HG03565 (cell line): ENCODE measurements around the gene ADAMTSL2.

ENCODE experiments used
- ATAC-seq: cut with Tn5 transposase; IDR thresholded peaks from one replicate; pipeline ENCODE4 v1.9.1; 2021; ENCODE audit warnings: mild to moderate bottlenecking, moderate library complexity; ENCODE audit not compliant: unreplicated experiment

ADAMTSL2 gene

DNA sequence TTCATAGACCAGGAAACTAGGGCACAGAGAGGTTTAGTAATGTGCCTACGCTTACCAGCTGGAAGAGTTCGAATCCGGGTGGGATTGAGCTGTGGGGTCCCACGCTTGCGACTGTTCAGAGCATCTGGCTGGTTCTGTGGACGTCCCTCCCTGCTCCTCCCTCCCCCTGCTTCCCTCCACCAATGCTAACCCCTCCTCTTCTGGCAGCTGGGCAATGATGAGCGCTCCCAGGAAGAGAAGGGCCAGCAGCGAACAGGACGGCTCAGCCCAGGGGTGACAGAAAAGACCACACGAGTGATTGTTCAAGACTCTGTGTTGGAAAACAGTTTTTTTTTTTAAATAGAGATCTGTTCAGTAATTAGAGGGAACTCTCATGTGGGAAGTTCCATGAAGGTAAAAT is 67.8 kb downstream of the ADAMTSL2 start:
- ATAC-seq: no peak

- ATAC-seq: no peak
These were observed 68.8 kb downstream of the ADAMTSL2 start for GRCh38 chr9:133603135-133603927.

- no peak for ATAC-seq
These were observed 69.7 kb downstream of the ADAMTSL2 start for GRCh38 chr9:133604214-133604613.

- ATAC-seq: no peak
These were observed 70.4 kb downstream of the ADAMTSL2 start for GRCh38 chr9:133604856-133605255.

GRCh38 chr9:133605446-133605845 is 70.9 kb downstream of the ADAMTSL2 start:
- no peak for ATAC-seq

DNA sequence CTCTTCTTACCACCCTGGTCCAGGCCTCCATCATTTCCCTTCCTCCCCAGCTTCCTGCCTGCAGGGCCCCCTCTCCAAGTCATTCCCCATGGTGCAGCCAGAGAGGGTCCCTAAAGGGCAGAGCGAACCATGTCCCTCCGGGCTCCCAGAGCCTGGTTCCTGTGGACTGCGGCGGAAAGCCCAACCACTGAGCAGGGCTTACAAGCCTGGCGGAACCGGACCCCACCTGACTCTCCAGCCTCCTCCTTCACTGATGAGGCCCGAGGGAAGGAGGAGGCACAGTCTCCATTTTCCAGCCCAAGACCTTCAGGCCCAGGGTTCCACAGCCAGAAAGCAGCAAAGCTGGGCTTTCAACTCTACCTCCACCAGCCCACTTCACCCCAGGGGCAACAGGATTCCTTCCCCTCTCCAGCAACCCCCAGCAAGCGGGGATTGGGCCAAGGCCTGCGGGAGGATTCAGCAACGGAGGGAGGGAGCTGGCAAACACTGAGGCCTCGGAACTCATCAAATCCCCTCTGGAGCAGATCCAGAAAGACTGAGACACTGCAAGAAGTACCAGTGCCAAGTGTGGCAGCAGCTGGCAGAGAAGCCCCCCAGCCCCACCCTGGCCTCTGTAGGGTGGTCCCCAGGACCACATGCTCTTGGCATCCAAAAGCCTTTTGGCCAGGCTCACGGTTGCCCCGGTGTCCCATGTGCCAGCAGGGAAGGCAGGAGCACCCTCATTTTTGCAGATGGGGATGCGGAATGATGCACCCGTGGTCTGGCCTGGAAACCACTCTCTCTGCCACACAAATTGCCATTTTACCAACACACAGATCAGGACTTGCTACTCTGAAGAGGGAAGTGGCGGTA is 71.6 kb downstream of the ADAMTSL2 start:
- no peak for ATAC-seq

- ATAC-seq: no peak
These were observed 72.2 kb downstream of the ADAMTSL2 start for GRCh38 chr9:133606708-133607025.

GRCh38 chr9:133607381-133607780 is 72.9 kb downstream of the ADAMTSL2 start:
- ATAC-seq: no peak

GRCh38 chr9:133607976-133608375 is 73.5 kb downstream of the ADAMTSL2 start:
- ATAC-seq: no peak

- no peak for ATAC-seq
These were observed 73.9 kb downstream of the ADAMTSL2 start for GRCh38 chr9:133608382-133608781.

DNA sequence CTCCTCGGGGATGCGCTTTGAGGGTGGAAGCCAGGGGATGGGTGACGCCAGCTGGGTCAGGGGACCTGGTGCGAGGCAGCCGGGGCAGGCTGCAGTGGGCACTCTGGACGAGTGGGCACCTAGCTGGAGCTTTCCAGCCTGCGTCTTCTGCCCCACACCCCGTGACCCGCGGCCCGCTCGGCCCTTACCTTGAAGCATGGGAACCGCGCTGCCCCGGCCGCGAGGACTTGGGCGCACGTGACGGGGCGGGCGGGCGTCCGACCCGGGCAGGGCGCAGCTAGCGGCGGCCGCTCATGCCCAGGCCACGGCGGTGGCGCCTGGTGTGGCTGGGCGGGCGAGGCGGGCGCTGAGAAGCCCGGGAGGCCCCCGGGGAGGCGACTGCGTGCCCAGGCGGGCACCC is 74.4 kb downstream of the ADAMTSL2 start:
- ATAC-seq: no peak

GRCh38 chr9:133609311-133610098 is 75.0 kb downstream of the ADAMTSL2 start, which contains the start of gene FAM163B:
TSS of gene FAM163B (minus strand) at chr9:133609389. CDS start at chr9:133580223, 29,166 bp downstream.
- ATAC-seq: no peak

GRCh38 chr9:133610845-133611244 is 76.3 kb downstream of the ADAMTSL2 start:
- ATAC-seq: no peak

DNA sequence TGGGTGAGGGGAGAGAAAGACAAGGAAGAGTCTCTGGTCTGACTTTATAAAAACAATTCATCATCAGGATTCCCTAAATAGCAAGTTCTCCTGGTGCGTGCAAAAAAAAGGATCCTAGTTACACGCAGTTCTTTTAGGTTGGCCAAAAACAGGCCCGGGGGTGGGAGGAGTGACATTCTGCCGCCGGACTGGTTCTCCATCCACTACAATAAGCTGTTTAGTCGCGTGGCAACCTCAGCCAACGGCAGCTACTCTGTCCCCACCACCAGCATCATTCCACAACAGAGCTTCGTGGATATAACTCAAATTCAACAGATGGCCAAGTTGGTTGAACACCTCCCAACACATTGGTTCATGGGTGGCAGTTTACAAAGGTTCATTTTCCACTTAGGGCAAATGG is 77.5 kb downstream of the ADAMTSL2 start:
- no peak for ATAC-seq

GRCh38 chr9:133612816-133613215 is 78.3 kb downstream of the ADAMTSL2 start:
- ATAC-seq: no peak

GRCh38 chr9:133613432-133613831 is 78.9 kb downstream of the ADAMTSL2 start:
- ATAC-seq: no peak

DNA sequence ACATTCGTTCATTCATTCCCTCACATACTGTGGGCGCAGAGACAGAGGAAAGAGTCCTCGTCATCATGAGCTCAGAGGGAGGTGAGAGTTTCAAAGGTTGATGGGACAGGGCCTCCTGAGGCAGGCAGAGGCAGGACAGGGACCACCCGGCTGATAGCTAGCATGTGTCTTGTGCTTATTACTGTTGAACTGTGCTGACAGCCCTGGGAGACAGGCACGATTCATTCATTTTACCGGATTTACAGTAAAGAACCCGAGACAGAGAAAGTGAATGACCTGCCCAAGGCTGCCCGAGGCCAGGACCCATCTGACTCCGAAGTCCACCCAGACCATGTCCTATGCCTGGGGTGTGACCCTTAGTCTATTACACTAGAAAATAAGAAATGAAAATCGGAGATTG is 79.6 kb downstream of the ADAMTSL2 start:
- ATAC-seq: no peak

DNA sequence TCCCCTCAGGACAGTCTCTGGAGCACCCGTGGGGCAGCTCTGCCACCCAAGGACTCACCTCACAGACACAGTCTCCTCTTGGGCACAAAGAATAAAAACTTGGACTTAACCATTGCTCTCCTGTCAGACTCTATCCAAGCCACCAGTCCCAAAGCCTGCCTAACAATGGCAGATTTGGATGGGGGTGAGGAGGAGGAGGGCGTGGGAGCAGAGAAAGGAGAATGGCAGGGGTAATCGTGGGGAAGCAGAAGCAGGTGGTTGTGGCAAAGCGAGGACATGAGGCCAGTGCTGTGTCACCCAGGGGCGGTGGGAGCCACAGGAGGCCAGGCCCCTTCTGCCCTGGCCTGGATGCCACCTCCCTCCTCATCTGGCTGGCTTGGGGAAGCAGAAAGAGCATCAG is 80.2 kb downstream of the ADAMTSL2 start:
- ATAC-seq: no peak

GRCh38 chr9:133615186-133615585 is 80.7 kb downstream of the ADAMTSL2 start:
- ATAC-seq: no peak

- no peak for ATAC-seq
These were observed 81.2 kb downstream of the ADAMTSL2 start for GRCh38 chr9:133615606-133616188.
